ENCODE data around the gene CARHSP1. TPM values are rescaled to one million over a fixed set of nuclear protein-coding genes. Genes with fewer than 3 reads are reported as not detected.
"Not testable (repeated sequence)": the region's sequence is repeated elsewhere in the genome, so short reads cannot be mapped to it uniquely, and the experiment has no call there.

The CARHSP1 gene
- total RNA-seq, 1 experiment from 2014 or later: 208 TPM

DNA sequence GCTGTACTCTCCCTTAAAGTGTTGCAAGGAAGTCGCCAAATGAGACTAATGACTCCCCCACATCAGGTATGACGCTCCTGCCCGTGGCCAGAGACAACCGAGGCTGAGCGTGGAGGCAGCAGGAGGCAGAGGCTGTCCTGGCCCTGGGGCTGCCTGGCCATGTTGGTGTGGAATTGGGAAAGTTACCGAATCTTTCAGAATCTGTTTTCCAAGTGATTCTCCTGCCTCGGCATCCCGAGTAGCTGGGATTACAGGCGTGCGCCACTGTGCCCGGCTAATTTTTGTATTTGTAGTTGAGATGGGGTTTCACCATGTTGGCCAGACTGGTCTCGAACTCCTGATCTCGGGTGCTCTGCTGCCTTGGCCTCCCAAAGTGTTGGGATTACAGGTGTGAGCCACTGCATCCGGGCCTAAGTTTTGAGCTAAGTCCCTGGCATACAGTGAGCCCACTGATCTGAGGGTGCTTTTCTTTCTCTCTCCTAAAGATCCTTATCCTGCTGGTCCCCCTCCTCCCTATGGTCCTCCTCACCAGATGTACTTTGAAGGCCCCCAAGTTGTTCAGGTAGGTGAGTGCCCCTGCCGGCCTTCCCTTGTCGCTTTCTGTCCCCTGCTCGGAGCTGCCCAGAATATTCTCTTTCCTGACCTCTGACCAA lies 14.0 kb upstream of the CARHSP1 start:
- Histone ChIP-seq H3K4me3 (no peak overlapping the region), H3K36me3 (peaks cover 10% of the 10 kb centered on the region), H3K27me3 (no peaks in the 10 kb centered on the region), H3K9me3 (no peaks in the 10 kb centered on the region)
- DNase-seq: no peak

GRCh38 chr16:8882041-8882617 lies 13.3 kb upstream of the CARHSP1 start, which contains the start of gene LITAFD:
LITAFD (plus strand) TSS chr16:8882351; CDS start chr16:8884356, 2,005 bp downstream.
- Histone ChIP-seq H3K27me3 (no peaks in the 10 kb centered on the region), H3K36me3 (peaks cover 3% of the 10 kb centered on the region)
- DNase-seq: no peak

GRCh38 chr16:8880839-8881510 lies 12.2 kb upstream of the CARHSP1 start:
- H3K27me3 ChIP-seq: no peaks in the 10 kb centered on the region

More at GRCh38 chr16:8882041-8882617, 13.3 kb upstream of the CARHSP1 start, which contains the start of gene LITAFD:
- Histone ChIP-seq H3K9me3 (no peaks in the 10 kb centered on the region), H3K4me3 (no peak within 1 kb of the TSS)

DNA sequence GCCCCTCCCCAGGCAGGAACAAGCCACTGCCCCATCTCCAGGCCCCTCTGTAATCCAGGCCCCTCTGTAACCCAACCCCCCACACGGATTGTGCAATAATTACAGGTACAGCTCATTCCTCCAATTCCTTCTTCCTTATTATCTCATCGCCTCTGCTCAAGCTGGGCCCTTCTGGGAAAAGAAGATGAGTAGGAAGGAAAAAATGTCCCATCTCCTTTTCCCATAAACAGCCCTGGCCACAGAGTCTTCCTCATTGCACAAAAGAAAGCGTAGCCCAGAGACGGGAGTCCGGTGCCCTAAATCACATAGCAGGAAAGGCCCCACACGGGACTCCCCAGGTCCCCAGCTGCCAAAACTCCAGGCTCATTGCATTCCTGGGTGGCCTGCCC lies 9.7 kb upstream of the CARHSP1 start:
- Histone ChIP-seq H3K36me3 (no peaks in the 10 kb centered on the region), H3K9me3 (no peaks in the 10 kb centered on the region), H3K4me3 (no peak overlapping the region), H3K27me3 (no peaks in the 10 kb centered on the region)
- DNase-seq: no peak

More at GRCh38 chr16:8880839-8881510, 12.2 kb upstream of the CARHSP1 start:
- H3K4me3 ChIP-seq: no peak overlapping the region
- no peaks in the 10 kb centered on the region for H3K36me3 ChIP-seq
- no peaks in the 10 kb centered on the region for H3K9me3 ChIP-seq
- no peak for DNase-seq

GRCh38 chr16:8877894-8878522 lies 9.2 kb upstream of the CARHSP1 start:
- Histone ChIP-seq H3K36me3 (no peaks in the 10 kb centered on the region), H3K9me3 (no peaks in the 10 kb centered on the region), H3K27me3 (no peaks in the 10 kb centered on the region), H3K4me3 (no peak overlapping the region)
- DNase-seq: no peak

GRCh38 chr16:8875317-8875716 lies 6.5 kb upstream of the CARHSP1 start:
- not testable (repeated sequence) for H3K4me3 ChIP-seq, DNase-seq, H3K27me3 ChIP-seq, H3K9me3 ChIP-seq, H3K36me3 ChIP-seq

DNA sequence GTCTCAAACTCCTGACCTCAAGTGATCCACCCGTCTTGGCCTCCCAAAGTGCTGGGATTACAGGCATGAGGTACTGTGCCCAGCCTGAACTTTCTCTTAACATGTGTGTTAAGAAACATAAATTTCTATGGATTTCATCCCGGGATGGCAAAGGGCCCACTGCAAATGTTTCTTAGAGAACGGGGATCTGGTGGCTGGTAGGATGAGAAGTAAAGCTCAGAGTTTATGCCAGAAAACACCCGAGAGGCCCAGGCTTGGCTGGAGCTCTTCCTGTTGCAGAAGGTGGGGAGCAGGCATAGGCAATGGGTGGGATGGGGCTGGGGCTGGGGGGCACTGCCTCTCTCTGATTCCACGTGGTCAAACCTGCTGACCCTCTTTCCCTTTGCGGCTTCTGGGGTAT lies 5.6 kb upstream of the CARHSP1 start:
- H3K36me3 ChIP-seq: no peaks in the 10 kb centered on the region
- peak; percentile 58 for DNase-seq

GRCh38 chr16:8873866-8874195 lies 5.0 kb upstream of the CARHSP1 start:
- DNase-seq, H3K4me3 ChIP-seq, H3K36me3 ChIP-seq, H3K27me3 ChIP-seq, H3K9me3 ChIP-seq: not testable (repeated sequence)

More for the DNA sequence above, 5.6 kb upstream of the CARHSP1 start:
- Histone ChIP-seq H3K9me3 (no peaks in the 10 kb centered on the region), H3K27me3 (no peaks in the 10 kb centered on the region), H3K4me3 (no peak overlapping the region)

GRCh38 chr16:8872967-8873865 lies 4.4 kb upstream of the CARHSP1 start:
- DNase-seq: no peak
- H3K36me3 ChIP-seq: no peaks in the 10 kb centered on the region
- H3K4me3 ChIP-seq: no peak overlapping the region
- no peaks in the 10 kb centered on the region for H3K27me3 ChIP-seq
- H3K9me3 ChIP-seq: no peaks in the 10 kb centered on the region

DNA sequence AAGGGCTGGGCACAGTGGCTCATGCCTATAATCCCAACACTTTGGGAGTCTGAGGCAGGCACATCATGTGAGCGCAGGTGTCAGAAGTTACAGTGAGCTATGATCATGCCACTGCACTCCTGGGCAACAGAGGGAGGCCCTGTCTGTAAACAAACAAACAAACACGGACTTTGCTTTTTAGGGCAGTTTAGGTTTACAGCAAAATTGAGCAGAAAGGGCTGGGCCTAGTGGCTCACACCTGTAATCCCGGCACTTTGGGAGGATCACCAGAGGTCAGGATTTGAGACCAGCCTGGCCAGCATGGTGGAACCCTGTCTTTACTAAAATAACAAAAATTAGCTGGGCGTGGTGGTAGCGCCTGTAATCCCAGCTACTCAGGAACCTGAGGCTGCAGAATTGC lies 3.3 kb upstream of the CARHSP1 start:
- Histone ChIP-seq H3K9me3 (no peaks in the 10 kb centered on the region), H3K27me3 (no peaks in the 10 kb centered on the region), H3K4me3 (no peak overlapping the region), H3K36me3 (peaks cover 10% of the 10 kb centered on the region)
- DNase-seq: no peak

- not testable (repeated sequence) for H3K27me3 ChIP-seq, H3K9me3 ChIP-seq, H3K4me3 ChIP-seq, DNase-seq
- H3K36me3 ChIP-seq: peaks cover 16% of the 10 kb centered on the region
Observed at GRCh38 chr16:8869988-8870241, 1.1 kb upstream of the CARHSP1 start.

- H3K27me3 ChIP-seq: no peaks in the 10 kb centered on the region
- DNase-seq: no peak
- H3K36me3 ChIP-seq: peaks cover 18% of the 10 kb centered on the region
- peak overlapping the region; percentile 100 for H3K4me3 ChIP-seq
- H3K9me3 ChIP-seq: no peaks in the 10 kb centered on the region
Observed at GRCh38 chr16:8869212-8869987, 594 bp upstream of the CARHSP1 start.

GRCh38 chr16:8867932-8868415 lies 832 bp downstream of the CARHSP1 start:
- H3K4me3 ChIP-seq: peak overlapping the region; percentile 100

DNA sequence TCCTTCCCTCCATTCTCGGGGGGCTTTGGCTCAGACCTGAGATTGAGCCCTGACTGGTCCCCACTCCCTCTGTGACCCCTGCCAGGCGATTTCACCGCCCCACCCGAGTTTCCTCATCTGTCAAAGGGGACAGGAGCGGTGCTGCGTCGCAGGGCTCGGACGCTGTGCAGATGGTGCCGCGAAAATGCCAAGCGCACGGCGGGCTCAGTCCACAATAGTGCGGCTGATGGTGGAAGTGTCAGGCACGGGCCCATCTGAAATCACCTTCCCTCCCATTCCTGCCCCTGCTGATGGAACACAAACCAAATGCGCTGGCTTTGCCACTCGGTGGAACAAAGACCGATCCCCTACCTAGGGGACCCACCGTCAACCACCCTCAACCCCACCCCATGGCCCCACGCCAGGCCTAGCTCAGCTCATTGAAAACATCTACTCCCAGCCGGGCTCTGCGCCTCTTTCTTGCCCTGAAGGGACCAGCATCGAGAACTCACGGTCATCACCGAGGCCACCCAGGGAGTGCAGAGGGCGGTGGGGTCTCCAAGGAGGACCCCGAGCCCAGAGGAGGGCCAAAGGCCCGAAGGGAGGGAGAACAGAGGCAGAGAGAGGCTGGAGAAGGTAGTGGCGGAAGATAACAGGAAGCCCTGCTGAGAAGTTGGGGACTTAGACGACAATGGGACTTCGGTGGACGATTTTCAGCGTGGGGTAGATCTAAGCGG lies 1.4 kb downstream of the CARHSP1 start:
- H3K27me3 ChIP-seq: no peaks in the 10 kb centered on the region
- no peaks in the 10 kb centered on the region for H3K9me3 ChIP-seq
- peak; percentile 36 for DNase-seq
- peak overlapping the region; percentile 100 for H3K4me3 ChIP-seq
- peaks cover 27% of the 10 kb centered on the region for H3K36me3 ChIP-seq

More at GRCh38 chr16:8867932-8868415, 832 bp downstream of the CARHSP1 start:
- DNase-seq: no peak
- H3K9me3 ChIP-seq: no peaks in the 10 kb centered on the region
- H3K27me3 ChIP-seq: no peaks in the 10 kb centered on the region
- H3K36me3 ChIP-seq: peaks cover 27% of the 10 kb centered on the region

GRCh38 chr16:8866884-8867215 lies 2.0 kb downstream of the CARHSP1 start:
- no peaks in the 10 kb centered on the region for H3K9me3 ChIP-seq
- peak overlapping the region; percentile 100 for H3K4me3 ChIP-seq
- no peak for DNase-seq
- H3K27me3 ChIP-seq: no peaks in the 10 kb centered on the region
- H3K36me3 ChIP-seq: peaks cover 27% of the 10 kb centered on the region

Data from MG63 (cell line).